HL-60/S4 treated with phorbol 12-myristate 13-acetate at 8.2 ng/mL for 4 days and 3 days (cell line): ENCODE data around the gene SAMD14.

Source experiments
- in situ Hi-C: fragments of 300-500 bp; cut with MboI; formaldehyde crosslinking; loops from 2 replicates; pipeline ENCODE4 v1.15.0; 2022; ENCODE audit warnings: low sequenced_read_pairs

The SAMD14 gene

GRCh38 chr17:50060951-50061712 lies 68.8 kb downstream of the SAMD14 start:
- in situ Hi-C loops: no loop called here
